HG03103 (cell line): ENCODE measurements around the gene CYP4F12.

Experiments
- ATAC-seq: cut with Tn5 transposase; IDR thresholded peaks from one replicate; pipeline ENCODE4 v1.9.1; 2021; ENCODE audit warnings: low read depth; ENCODE audit not compliant: unreplicated experiment

The CYP4F12 gene

GRCh38 chr19:15701757-15702533 is 29.1 kb downstream of the CYP4F12 start:
- ATAC-seq: no peak

- no peak for ATAC-seq
Measured at GRCh38 chr19:15702534-15702930, 29.6 kb downstream of the CYP4F12 start.

- ATAC-seq: no peak
Measured at GRCh38 chr19:15714638-15715037, 41.8 kb downstream of the CYP4F12 start.

GRCh38 chr19:15715642-15716041 is 42.8 kb downstream of the CYP4F12 start:
- no peak for ATAC-seq

GRCh38 chr19:15717809-15718208 is 44.9 kb downstream of the CYP4F12 start:
- ATAC-seq: no peak

- ATAC-seq: no peak
Measured at GRCh38 chr19:15721268-15721667, 48.4 kb downstream of the CYP4F12 start.

GRCh38 chr19:15722956-15723355 is 50.1 kb downstream of the CYP4F12 start:
- ATAC-seq: no peak

GRCh38 chr19:15727724-15728123 is 54.8 kb downstream of the CYP4F12 start, which contains the start of gene OR10H2:
Gene OR10H2 (plus strand): TSS chr19:15728024. CDS start chr19:15728044, 20 bp downstream.
- ATAC-seq: no peak

- ATAC-seq: no peak
Measured at GRCh38 chr19:15730538-15730937, 57.7 kb downstream of the CYP4F12 start.

- ATAC-seq: no peak
Measured at GRCh38 chr19:15732388-15732787, 59.5 kb downstream of the CYP4F12 start.

GRCh38 chr19:15733895-15734294 is 61.0 kb downstream of the CYP4F12 start:
- ATAC-seq: no peak

- no peak for ATAC-seq
Measured at GRCh38 chr19:15737722-15738121, 64.8 kb downstream of the CYP4F12 start, which contains the start of gene OR10H3. Gene OR10H3 (plus strand): TSS chr19:15737985. CDS start chr19:15741393, 3,408 bp downstream.

GRCh38 chr19:15740785-15741184 is 67.9 kb downstream of the CYP4F12 start:
- no peak for ATAC-seq
